Small intestine (tissue), 7 donors: ENCODE data around the gene ZNF750. TPM values are rescaled to one million over a fixed set of nuclear protein-coding genes. Genes with fewer than 3 reads are reported as not detected.
A peak's percentile ranks its signal among the peaks of the same experiment; 100 is the strongest.

Source experiments
- DNase-seq, 2 donors: peaks; one replicate each; pipeline versions ENCODE4 v3.0.0 to v3.0.0-alpha.2; 2013
- FAIRE-seq: peaks from 2 replicates; lab custom pipeline; 2012; peaks lifted over from hg19 to GRCh38; lab: Jason Lieb, UNC
- H3K27ac ChIP-seq, 3 donors: one replicate each; pipeline ENCODE4 v1.5.1; 2013; ENCODE audit warnings: low read length in 2 of 3, mild to moderate bottlenecking in 2 of 3, control low read depth in 1 of 3, inconsistent platforms in 1 of 3, low read depth in 1 of 3, moderate library complexity in 1 of 3
- H3K27me3 ChIP-seq, 3 donors: one replicate each; pipeline ENCODE4 v1.6.1; 2013; ENCODE audit warnings: low read length in 3 of 3, inconsistent platforms in 1 of 3; ENCODE audit not compliant: control insufficient read depth in 3 of 3, insufficient read depth in 3 of 3
- H3K36me3 ChIP-seq, 3 donors: one replicate each; pipeline ENCODE4 v1.6.1; 2013; ENCODE audit warnings: low read length in 3 of 3, inconsistent platforms in 1 of 3, low read depth in 1 of 3, mild to moderate bottlenecking in 1 of 3, moderate library complexity in 1 of 3; ENCODE audit not compliant: control insufficient read depth in 3 of 3, insufficient read depth in 2 of 3
- H3K4me1 ChIP-seq, 3 donors: one replicate each; pipeline ENCODE4 v1.6.1; 2013; ENCODE audit warnings: low read length in 2 of 3, inconsistent platforms in 1 of 3, low read depth in 1 of 3, mild to moderate bottlenecking in 1 of 3, moderate library complexity in 1 of 3; ENCODE audit not compliant: control insufficient read depth in 3 of 3, insufficient read depth in 2 of 3
- H3K4me3 ChIP-seq, 3 donors: one replicate each; pipeline ENCODE4 v1.5.1; 2013; ENCODE audit warnings: low read length in 3 of 3, control low read depth in 1 of 3, inconsistent platforms in 1 of 3, low read depth in 1 of 3, mild to moderate bottlenecking in 1 of 3, moderate library complexity in 1 of 3
- H3K9me3 ChIP-seq, 2 donors: one replicate each; pipeline ENCODE4 v1.6.1; 2013; ENCODE audit warnings: low read depth in 1 of 2, low read length in 1 of 2; ENCODE audit not compliant: control insufficient read depth in 2 of 2, insufficient read depth in 1 of 2
- WGBS, 3 donors: extraction: QIAGEN DNeasy Blood & Tissue Kit; methylation state at CpG; one replicate each; pipeline ENCODE4 v1.1.7; 2013; 5-methylcytosine and 5-hydroxymethylcytosine counted together
- polyA plus RNA-seq, 4 donors: library from polyadenylated mRNA; stranded (reverse) in 3 of 4; unstranded in 1 of 4; fragments of 200-250 nt in 3 of 4; fragments of 120-200 nt in 1 of 4; gene quantifications; one replicate each; pipeline versions ENCODE4 v1.2.1 to v1.2.3, GENCODE V29; 2013
- donor health status: healthy with polysubstance abuse.
- donor health status: control.
- donor health status: control.
- donor health status: Bipolar disorder and iron deficiency.
- donor health status: healthy.

Gene ZNF750
- polyA plus RNA-seq, 4 donors, result 0.04 to 0.27 (median 0.10) TPM; not detected in 1

DNA sequence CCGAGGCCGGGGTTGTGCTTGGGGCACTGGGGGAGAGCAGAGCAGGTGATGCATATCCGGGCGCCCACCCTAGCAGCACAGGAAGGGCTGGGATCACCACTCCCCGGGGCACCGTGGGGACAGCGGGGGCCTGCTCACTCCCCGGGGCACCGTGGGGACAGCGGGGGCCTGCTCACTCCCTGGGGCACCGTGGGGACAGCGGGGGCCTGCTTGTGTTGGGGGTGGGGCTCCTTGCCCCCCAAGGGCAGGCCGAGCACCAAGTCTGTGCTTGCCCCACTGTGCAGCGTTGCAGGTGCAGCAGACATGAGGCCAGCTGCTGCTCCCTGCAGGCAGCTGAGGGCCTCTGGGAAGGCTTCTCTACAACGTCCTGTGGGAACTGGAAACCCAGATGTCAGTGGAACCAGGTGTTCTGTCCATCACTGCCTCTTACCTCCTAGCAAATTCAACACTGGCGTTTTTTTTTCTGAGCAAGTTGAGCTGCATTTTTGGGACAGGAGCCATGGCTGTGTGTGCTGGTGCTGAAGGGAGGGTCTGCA is 25.0 kb upstream of the ZNF750 start:
- no peak for FAIRE-seq
- no peak for DNase-seq
- H3K27me3 ChIP-seq, result no peaks in the 10 kb centered on the region
- no peak overlapping the region for H3K4me3 ChIP-seq
- no peaks in the 10 kb centered on the region for H3K9me3 ChIP-seq
- peak overlapping the region in 2 of 3 donors; percentile 5 to 85 for H3K27ac ChIP-seq
- 63 to 84% (median 70%) methylated on average over 14 to 16 of the region's 16 CpGs for WGBS, 3 donors
- peaks cover 0 to 45% (median 2%) of the 10 kb centered on the region in 3 donors for H3K36me3 ChIP-seq
- no peaks in the 10 kb centered on the region for H3K4me1 ChIP-seq

DNA sequence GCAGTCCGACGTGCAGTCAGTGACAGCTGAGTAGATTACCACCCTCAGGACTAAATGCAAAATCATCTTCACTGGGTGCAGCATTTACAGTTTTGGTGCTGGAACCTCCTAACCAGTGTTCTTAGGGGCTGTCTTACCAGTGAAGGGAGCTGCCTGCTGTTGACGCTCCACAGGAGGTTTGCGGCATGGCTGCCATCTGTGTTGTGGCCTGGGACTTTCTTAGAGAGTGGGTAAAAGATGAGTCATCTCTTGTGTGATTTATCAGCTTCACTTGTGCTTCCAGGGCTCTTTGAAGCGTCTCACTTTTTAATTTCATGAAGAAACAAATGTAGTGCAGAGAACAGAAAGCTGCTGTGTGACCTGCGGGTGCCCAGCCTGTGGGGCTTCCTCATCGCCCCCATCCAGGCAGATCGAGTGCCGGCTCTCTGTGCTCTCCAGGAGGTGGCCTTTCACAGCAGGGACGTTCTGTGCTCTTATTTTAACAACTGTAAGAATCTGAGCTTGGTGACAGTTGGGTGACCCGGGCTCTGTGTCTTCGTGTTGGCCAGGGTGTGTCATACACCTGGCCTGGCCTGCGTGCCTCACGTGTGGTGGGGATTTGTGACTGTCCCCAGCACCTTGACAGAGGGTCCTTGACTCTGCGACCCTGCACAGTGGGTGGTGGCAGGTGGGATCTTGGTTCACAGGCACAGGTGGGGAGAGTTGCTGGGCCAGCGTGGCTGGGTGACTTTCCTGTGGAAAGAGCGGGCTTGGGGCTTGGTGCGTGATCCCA is 24.3 kb upstream of the ZNF750 start:
- Histone ChIP-seq H3K36me3 (peaks cover 0 to 39% (median 2%) of the 10 kb centered on the region in 3 donors), H3K4me3 (no peak overlapping the region), H3K27me3 (no peaks in the 10 kb centered on the region), H3K4me1 (no peaks in the 10 kb centered on the region), H3K9me3 (no peaks in the 10 kb centered on the region), H3K27ac (peak overlapping the region in 2 of 3 donors; percentile 5 to 85)
- DNase-seq (peak in 1 of 2 donors; percentile 59), FAIRE-seq (no peak)
- 64 to 79% (median 65%) methylated on average over 18 of the region's 18 CpGs for WGBS, 3 donors

DNA sequence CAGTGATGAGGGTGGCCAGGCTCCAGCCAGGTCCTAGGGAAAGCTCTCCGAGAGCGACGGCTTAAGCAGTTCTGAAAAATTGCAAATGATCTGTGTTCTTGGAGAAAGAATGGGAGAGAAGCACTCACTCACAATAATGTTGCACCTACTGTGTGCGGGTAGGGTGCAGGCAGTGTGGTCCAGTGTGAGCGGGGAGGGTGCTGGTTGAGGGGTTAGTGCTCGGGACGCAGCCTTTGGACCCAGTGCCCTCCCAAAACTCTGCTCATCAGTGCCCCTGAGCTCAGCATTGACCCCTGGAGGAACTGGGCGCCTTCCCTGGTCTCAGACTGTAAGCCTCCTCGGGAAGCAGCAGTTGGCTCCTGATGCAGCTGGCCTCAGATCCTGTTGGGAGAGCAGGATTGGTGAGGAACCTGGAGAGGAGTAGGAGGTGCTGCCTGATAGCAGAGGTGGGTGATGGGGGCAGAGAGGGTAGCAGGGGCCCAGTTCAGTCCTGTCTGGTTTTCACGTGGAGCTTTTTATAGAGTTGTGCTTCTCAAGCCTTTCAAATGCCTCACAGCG is 23.6 kb upstream of the ZNF750 start:
- H3K36me3 ChIP-seq, result peaks cover 0 to 41% (median 2%) of the 10 kb centered on the region in 3 donors
- H3K4me3 ChIP-seq, result no peak overlapping the region
- DNase-seq, result no peak
- WGBS, 3 donors, result 90 to 92% (median 90%) methylated on average over 11 of the region's 11 CpGs
- H3K4me1 ChIP-seq, result no peaks in the 10 kb centered on the region
- no peaks in the 10 kb centered on the region for H3K27me3 ChIP-seq
- H3K27ac ChIP-seq, result peak overlapping the region in 1 of 3 donors; percentile 85
- no peak for FAIRE-seq
- no peaks in the 10 kb centered on the region for H3K9me3 ChIP-seq

DNA sequence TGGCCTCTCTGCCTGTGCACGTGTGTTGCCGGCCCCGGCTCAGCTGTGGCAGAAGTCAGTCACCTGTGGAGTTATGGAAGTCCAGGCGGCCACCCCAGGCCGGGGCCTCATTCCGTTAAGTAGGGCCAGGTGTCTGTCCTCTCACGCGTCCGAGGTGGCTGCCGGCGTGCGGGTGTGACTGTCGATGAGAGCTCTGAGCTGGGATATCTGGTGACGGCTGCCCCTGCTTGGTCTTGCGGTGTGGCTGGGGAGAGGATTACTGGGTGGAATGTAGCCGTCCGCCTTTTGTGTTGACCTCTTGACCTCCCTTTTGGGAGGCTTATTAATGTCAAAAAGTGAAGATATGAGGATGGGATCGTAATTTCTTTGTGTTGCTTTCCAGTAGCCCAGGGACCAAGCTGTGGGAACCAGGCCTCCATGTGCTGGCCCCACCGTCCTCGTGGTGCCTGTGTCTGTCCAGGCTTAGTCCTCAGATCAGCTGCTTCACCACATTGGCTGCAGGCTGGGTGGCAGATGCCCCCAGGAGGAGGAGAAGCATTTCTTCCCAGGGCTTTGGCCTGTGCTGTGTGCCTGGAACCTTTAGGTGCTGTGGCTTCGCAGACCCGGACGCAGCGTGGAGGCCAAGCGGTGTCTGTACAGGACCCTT is 23.0 kb upstream of the ZNF750 start:
- FAIRE-seq (no peak), DNase-seq (no peak)
- Histone ChIP-seq H3K36me3 (peaks cover 0 to 45% (median 2%) of the 10 kb centered on the region in 3 donors), H3K27ac (no peak overlapping the region), H3K4me3 (no peak overlapping the region), H3K4me1 (no peaks in the 10 kb centered on the region), H3K27me3 (no peaks in the 10 kb centered on the region), H3K9me3 (no peaks in the 10 kb centered on the region)
- 93 to 95% (median 94%) methylated on average over 25 of the region's 25 CpGs for WGBS, 3 donors

DNA sequence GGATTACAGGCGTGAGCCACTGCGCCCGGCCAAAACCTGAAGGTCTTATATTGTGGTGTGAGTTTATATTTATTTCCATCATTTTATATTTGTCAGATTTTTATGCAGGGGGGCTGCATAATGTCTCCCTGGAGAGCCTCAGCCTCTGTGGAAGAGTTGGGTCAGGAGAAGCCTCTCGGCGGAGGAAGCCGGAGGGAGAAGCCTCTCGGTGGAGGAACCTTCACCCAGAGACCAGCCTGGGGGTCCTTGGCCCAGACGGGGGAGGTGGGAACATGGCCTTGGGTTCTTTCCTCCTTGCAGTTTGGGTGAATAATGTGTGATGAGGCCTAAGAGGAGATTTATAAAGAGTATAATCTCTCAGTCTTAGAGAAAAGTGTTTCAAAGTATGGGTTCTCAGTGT is 22.4 kb upstream of the ZNF750 start:
- DNase-seq (no peak), FAIRE-seq (no peak)
- Histone ChIP-seq H3K4me1 (no peaks in the 10 kb centered on the region), H3K9me3 (no peaks in the 10 kb centered on the region), H3K4me3 (no peak overlapping the region), H3K27me3 (no peaks in the 10 kb centered on the region), H3K27ac (no peak overlapping the region), H3K36me3 (peaks cover 0 to 41% (median 2%) of the 10 kb centered on the region in 3 donors)
- WGBS, 3 donors, result 92 to 95% (median 95%) methylated on average over 8 of the region's 8 CpGs

DNA sequence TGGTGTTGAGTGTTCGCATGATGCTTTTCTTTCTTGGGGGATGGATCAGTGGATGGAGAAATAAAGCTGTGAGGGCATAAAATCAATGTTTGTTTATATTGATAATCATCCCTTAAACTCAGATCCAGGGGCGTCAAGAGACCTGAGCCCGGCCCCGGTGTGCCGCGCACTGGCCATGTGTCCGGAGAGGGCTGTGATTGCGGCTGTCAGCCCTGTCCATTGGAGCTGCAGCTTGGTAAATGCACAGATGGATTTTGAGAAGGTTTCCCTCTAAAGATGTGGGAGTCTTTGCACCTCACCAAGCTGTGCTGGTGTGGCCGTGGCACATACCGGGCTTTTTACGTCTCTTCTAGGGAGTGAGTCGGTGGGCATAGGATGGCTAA is 21.6 kb upstream of the ZNF750 start:
- H3K4me1 ChIP-seq, result no peaks in the 10 kb centered on the region
- no peak overlapping the region for H3K4me3 ChIP-seq
- peaks cover 0 to 35% (median 2%) of the 10 kb centered on the region in 3 donors for H3K36me3 ChIP-seq
- FAIRE-seq (no peak), DNase-seq (no peak)
- H3K9me3 ChIP-seq, result no peaks in the 10 kb centered on the region
- no peaks in the 10 kb centered on the region for H3K27me3 ChIP-seq
- 96 to 98% (median 98%) methylated on average over 12 of the region's 12 CpGs for WGBS, 3 donors
- no peak overlapping the region for H3K27ac ChIP-seq

DNA sequence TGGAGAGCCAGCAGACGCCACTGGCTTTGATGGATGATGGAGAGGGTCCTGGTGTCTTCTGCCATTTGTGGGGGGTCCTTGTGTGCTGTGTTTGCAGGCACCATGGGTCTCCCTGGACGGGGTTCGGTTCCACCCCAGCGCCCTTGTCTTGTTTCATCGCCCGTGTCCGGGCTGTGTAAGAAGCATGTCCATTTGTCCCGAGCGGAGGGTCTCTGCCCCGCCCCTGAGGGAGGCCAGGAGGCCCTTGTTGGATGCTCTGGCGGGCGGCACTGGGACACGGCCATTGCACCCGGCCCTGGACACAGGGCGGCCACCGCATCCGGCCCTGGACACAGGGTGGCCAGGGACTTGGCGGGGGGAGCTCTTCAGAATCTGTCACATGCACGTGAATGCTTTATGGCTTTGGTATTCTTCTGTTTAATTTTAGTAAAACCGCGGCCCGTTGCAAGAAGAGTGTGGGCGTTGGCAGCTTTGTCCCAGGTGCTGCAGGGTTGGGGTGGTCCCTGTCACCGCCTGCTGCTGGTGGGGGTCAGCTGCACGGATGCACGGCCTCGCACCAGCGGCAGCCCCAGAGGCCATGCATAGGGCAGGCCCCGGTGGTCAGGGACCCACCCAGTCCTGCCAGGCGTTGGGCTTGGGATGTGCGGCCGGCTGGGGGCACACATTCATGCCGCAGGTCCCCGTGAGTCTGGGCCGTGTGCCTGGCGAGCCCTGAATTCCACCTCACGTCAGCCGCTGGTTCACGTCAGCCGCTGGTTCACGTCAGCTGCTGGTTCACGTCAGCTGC is 21.0 kb upstream of the ZNF750 start:
- H3K4me3 ChIP-seq, result no peak overlapping the region
- 90 to 92% (median 90%) methylated on average over 41 to 42 of the region's 42 CpGs for WGBS, 3 donors
- FAIRE-seq (no peak), DNase-seq (no peak)
- H3K27ac ChIP-seq, result peak overlapping the region in 1 of 3 donors; percentile 14
- H3K9me3 ChIP-seq, result no peaks in the 10 kb centered on the region
- H3K4me1 ChIP-seq, result no peaks in the 10 kb centered on the region
- no peaks in the 10 kb centered on the region for H3K27me3 ChIP-seq
- H3K36me3 ChIP-seq, result peaks cover 0 to 33% (median 2%) of the 10 kb centered on the region in 3 donors
